SH-SY5Y (cell line): Measurements from ENCODE around the gene SPAG4.

ENCODE experiments used
- GATA2 ChIP-seq: IDR thresholded peaks from 2 replicates; pipeline ENCODE4 v1.6.1; 2011; ENCODE audit warnings: mild to moderate bottlenecking, low read depth, low read length
- GATA3 ChIP-seq: IDR thresholded peaks from 2 replicates; pipeline ENCODE4 v1.6.1; 2011; ENCODE audit warnings: low read depth, mild to moderate bottlenecking, low read length, moderate library complexity

The SPAG4 gene

DNA sequence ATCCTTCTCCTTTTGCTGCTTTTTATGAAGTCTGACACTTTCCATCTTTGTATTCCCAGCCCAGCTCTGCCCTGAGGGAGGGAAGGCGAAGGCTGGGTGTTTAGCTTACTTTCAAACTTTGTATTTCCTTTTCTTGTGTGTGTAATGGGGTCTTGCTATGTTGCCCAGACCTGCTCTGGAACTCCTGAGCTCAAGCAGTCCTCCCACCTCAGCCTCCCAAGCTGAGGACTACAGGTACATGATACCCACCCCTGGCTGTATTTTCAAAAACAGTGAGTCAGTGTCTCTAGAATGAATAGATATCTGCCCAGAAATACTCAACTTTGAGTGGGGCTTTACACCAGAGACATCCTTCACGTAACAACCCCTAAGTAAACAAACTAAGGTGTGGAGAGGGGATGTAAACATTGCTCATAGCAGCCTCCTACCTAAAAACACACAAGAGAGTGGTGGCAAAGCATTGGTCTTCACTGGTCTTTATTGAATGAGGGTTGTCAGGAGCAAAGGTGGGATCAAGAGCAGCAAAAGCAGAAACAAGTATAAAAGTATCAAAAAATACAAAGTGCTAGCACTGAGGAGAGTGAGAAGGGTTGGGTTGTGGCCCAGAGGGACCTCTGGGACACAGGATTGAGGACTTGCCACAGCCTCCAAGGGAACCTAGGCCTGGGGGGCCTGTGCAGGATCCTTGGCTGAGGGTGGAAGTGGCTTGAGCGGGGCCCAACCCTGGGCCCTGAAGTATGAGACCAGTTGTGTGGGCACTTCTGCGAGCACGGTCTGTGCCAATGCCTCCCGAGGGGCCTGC is 10.2 kb downstream of the SPAG4 start:
- TF ChIP-seq GATA3 (no peak), GATA2 (no peak)

DNA sequence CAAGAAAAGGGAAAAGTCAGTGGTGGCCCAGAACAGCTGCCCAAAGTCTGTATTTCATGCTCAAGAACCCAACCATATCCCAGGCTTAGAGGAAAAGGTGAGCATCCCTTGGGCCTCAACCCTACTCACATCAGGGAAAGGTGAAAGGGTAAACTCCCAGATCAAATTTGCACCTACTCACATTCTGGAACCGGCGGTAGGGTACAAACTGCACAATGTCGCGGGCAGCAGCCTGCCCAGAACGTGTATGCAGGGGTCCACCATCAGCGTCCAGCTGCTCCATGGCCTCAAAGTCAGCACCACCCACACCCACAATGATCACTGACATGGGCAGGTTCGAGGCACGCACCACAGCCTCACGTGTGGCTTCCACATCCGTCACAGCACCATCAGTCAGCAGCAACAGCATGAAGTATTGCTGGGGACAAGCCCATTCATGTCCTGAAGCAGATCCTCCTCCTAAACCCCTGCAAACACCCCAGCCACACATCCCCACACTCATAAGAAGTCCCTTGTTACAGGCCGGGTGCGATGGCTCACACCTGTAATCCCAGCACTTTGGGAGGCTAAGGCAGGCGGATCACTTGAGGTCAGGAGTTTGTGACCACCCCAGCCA is 10.9 kb downstream of the SPAG4 start:
- TF ChIP-seq GATA3, result no peak
- no peak for TF ChIP-seq GATA2

DNA sequence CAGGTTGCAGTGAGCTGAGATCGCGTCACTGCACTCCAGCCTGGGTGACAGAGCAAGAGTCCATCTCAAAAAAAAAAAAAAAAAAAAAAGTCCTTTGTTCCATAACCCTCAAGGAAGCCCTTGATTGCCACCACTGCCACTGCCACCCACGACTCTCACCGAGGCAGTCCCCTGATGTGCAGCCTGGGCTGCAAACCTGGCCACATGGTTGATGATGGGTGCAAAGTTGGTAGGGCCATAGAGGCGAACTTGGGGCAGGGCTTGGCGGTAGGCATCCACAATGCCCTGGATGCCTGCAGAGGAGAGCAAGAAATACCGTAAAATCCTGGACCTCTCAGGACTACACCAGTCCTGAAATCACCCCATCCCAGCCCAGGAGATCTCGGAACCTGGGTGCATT is 11.5 kb downstream of the SPAG4 start:
- TF ChIP-seq GATA2, result no peak
- TF ChIP-seq GATA3, result no peak

DNA sequence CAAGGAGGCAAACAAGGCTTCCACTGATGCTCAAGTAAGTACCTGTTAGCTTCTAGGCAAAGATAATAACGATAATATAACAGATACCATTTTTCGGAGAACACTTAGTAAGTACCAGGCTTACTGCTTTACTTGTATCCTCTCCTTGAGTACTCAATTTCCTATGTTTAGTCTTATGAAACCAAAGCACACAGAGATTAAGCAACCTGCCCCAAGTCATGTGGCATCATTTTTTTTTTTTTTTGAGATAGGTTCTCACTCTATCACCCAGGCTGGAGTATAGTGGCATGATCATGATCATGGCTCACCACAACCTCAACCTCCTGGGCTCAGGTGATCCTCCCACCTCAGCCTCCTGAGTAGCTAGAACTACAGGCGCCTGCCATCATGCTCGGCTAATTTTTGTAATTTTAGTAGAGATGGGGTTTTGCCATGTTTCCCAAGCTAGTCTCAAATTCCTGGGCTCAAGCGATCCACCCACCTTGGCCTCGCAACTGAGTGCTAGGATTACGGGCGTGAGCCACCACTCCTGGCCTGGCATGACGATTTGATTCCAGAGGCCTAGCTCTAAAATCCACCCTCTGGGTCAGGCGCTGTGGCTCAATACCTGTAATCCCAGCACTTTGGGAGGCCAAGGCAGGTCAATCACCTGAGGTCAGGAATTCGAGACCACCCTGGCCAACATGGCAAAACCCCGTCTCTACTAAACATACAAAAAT is 14.0 kb downstream of the SPAG4 start:
- no peak for TF ChIP-seq GATA2
- no peak for TF ChIP-seq GATA3

DNA sequence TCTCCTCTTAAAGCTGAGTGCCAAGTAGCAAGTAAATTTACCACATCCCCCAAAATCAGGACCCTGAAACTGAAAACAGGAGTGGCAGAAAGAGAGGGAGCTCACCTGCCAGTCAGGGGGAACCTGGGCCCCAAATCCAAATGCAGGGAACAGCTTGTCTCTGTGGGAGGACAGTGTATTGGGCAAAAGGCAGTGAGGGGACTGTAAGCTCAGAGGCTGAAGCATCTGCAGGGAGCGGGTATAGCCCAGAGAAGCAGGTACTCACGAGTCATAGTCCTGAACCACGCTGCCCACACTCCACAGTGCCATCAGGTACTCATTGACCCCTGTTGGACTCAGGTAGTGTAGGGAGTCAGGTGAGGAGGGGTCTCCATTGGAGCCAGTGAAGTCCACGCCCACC is 15.0 kb downstream of the SPAG4 start:
- TF ChIP-seq GATA2, result no peak
- TF ChIP-seq GATA3, result no peak

DNA sequence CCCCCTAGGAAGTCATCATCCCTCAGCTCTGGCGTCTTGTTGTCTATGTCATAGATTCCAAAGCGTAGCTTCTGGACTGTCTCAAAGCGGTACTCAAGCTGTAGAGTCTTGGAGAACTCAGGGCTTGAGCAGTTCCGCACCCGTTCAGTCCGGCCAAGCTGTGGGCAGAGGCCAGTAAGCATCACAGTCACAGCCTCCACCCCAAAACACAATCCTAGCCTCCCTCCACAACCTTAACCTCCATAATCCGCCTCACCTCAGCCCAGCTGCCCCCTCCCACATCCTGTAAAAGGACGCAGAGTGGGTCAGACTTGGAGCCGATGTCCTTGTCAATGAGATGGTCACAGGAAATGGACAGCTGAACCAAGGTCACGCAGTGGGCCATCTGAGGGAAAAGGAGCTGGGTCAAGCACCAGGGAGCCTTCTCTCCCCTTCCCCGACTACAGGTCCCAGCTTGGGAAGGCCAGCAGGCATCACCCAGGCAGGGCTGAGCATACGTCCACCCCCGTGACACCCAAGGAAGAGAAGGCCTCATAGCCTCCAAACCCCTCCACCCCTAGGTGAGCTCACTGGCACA is 17.0 kb downstream of the SPAG4 start:
- TF ChIP-seq GATA3, result no peak
- TF ChIP-seq GATA2, result no peak

DNA sequence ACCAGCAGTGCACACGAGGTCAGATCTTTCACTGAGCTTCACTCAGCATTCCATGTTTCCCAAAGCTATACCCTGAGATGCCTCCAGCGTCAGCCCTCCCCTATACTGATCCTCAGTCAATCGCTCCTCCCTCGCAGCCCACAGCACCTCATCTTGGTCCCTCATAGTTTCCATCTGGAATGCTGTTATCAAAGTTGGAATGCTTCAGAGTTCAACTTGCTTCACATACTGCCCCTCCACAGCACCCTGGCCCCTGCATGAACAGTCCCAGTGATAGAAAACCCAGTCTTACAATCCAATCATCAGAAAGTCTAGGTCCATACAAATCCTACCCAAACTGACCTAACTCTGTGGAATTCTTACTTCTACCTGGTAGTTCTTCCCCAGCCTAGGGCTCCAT is 20.0 kb downstream of the SPAG4 start:
- TF ChIP-seq GATA3, result no peak
- no peak for TF ChIP-seq GATA2

DNA sequence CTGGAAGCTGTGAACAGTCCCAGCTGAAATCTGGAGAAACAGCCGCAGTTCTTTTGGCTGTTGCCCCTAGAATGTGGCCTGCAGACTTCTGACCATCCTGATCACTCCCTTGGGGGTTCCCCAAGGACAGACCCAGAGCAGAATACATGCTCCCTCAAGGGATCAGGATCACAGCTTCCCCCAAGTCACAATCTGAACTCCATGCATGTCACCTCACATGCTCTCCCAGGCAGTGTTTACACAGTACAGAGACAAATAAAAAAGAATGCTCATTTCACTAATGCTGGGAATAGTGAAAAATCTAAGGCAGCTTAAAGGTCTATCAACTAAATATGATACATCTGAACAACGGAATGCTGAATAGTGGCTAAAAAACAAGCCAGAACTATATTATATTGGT is 20.5 kb downstream of the SPAG4 start:
- TF ChIP-seq GATA2, result no peak
- TF ChIP-seq GATA3, result no peak

DNA sequence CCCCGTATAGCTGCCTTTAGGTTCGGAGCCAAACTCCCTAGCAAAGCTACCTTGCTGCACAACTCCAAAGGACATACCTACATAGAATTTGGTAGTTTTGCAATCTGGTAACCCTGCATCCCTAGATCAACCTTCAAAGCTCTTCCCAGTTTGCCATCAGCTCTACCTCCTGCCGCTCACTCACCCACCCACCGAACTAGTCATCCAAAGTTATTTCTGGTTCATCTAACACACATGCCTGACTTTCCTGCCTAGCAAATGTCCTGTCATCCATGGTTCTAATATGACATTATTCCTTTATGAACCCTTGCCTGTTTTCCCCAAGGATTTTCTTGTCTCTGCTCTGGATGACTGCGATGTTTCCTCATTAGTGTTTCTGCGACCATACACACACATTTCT is 21.6 kb downstream of the SPAG4 start:
- TF ChIP-seq GATA2, result no peak

DNA sequence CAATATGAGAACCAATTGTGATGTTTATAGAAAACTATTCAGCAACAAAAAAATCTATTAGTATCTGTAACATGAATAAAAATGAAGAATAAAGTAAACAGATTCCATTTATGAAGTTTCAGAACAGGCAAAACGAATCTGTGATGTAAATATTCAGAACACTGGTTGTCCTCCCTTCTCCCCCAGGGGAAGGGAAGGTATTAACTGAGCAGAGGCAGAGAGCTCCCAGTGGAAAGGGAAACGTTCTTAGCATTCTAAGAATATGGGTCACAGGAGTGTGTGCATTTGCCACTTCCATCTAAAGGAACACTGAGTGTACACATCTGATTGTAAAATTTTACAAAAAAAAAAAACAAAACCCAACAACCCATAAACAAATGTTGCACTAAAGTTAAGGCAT is 23.1 kb downstream of the SPAG4 start:
- TF ChIP-seq GATA3 (no peak), GATA2 (no peak)

DNA sequence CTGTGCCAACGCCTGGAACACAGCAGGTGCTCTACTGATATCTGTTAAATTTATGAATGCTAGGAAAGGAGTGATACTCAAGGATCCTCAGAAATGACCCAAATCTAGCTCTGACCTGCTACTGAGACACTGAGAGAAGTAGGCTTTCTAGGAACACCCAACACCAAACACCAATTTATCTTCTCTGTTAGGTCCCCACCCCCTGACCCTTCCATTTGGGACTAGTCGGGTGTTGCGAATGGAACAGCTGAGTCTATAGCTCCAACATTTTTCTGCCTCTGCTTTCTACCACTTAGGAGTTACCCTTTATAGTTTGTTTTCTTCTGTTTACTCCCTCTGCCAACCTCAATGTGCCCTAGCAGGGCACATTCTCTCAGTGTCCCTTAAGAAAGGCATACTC is 25.1 kb downstream of the SPAG4 start:
- TF ChIP-seq GATA2 (no peak), GATA3 (no peak)

DNA sequence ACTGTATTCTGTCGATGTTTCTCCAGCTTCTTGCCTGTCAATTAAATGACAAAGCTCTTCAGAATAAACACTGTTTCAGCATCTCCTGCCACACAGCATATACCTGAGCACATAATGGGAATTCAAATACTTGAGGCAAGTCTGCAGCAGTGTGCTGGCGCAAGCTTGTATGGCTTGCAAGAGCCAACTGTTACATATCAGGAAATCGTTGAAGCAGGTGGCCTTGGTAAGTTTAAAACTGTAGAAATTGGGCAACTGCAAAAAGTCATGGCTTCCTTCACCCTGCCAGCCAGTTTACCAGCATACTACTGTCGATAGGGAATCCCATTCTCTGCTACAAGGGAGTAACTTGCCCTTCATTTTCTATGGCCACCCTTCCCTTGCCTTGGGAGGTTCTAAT is 26.1 kb downstream of the SPAG4 start:
- TF ChIP-seq GATA3, result no peak
- no peak for TF ChIP-seq GATA2

DNA sequence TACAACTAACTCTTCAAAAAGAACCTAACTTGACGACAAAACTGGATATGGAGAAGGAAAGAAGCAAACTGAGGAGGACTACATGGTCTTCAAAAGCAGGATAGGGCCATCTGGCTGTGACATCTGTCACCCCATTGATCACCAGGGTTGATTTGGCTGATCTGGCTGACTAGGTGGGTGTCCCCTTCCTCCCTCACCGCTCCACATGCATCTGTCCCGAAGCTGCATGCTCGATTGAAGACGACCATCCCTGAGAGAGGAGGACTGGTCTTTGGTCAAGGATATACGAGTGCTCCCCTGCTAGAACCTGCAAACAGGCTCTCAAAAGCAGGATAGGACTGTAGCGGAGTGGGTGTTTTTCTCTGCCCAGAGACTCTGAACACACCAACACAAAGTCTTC is 27.4 kb downstream of the SPAG4 start:
- TF ChIP-seq GATA2 (no peak), GATA3 (no peak)

DNA sequence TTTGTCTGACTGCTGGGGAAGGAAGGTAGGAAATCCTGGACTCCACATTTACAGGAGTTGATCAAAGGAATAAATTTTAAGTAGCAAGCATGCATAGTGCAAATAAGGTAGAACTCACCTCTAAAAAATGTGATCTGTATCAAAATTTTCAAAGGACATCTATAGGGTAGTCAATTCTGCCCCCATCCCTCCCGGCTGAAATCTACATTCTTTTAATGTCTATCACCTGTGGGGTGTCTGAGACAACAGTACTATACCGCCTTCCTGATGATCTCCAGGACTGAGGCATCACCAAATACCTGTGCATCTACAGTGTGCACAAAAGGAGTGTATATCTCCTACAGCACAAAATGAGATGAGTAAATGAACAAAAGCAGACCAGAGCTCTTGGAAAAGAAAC is 29.2 kb downstream of the SPAG4 start:
- no peak for TF ChIP-seq GATA3
- TF ChIP-seq GATA2, result no peak
